Measurements from ENCODE around the gene DNER.

DNA sequence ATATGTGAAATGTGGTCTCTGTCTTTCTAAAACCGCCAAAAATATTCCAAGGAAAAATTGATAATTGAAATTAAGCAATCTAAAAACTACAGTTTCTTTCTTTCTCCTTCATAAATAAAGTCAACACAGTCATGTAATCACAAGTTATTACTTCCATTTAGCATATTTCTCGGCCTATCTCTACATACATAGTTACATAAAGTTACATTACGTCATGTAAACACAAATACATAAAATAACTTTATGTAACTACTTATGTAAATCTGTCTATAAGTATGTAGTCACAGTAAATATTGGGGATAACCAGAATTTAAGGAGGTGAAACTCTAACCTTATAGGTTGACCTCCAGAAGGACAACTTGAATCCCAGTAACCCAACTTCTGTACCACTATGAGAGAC is 394.8 kb downstream of the DNER start:
- TF ChIP-seq POLR2AphosphoS5 (IDR thresholded peaks at IDR 0.05; ENCODE audit: low read length) (no peak), POLR2A (IDR thresholded peaks at IDR 0.05; ENCODE audit: low read depth, low read length) (no peak), GATAD2B (conservative IDR thresholded peaks at IDR 0.05; ENCODE audit: low read depth) (no peak)
- TF ChIP-seq, protein P1, sequence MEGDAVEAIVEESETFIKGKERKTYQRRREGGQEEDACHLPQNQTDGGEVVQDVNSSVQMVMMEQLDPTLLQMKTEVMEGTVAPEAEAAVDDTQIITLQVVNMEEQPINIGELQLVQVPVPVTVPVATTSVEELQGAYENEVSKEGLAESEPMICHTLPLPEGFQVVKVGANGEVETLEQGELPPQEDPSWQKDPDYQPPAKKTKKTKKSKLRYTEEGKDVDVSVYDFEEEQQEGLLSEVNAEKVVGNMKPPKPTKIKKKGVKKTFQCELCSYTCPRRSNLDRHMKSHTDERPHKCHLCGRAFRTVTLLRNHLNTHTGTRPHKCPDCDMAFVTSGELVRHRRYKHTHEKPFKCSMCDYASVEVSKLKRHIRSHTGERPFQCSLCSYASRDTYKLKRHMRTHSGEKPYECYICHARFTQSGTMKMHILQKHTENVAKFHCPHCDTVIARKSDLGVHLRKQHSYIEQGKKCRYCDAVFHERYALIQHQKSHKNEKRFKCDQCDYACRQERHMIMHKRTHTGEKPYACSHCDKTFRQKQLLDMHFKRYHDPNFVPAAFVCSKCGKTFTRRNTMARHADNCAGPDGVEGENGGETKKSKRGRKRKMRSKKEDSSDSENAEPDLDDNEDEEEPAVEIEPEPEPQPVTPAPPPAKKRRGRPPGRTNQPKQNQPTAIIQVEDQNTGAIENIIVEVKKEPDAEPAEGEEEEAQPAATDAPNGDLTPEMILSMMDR (IDR thresholded peaks at IDR 0.05 in 2 of 3, conservative IDR thresholded peaks at IDR 0.05 in 1 of 3; ENCODE audit: control insufficient read depth in 2 of 3, extremely low read depth in 1 of 3, insufficient read depth in 1 of 3, low read depth in 3 of 3, low read length in 3 of 3), result no peak
